H1 (cell line): ENCODE data around the gene MNX1. TPM values are rescaled to one million over a fixed set of nuclear protein-coding genes. Genes with fewer than 3 reads are reported as not detected.
A peak's percentile ranks its signal among the peaks of the same experiment; 100 is the strongest.

Experiments
- CTCF ChIA-PET: fragments of 300-600 bp; sonication (Branson Sonifier 250); formaldehyde crosslinking; loops from one replicate; lab custom pipeline; 2021; ENCODE audit not compliant: partially characterized antibody; lab: Charles Lee
- POLR2A ChIA-PET: fragments of 300-600 bp; sonication (Branson Sonifier 250); formaldehyde crosslinking; loops from one replicate; lab custom pipeline; 2021; ENCODE audit warnings: inconsistent platforms; ENCODE audit not compliant: partially characterized antibody; lab: Charles Lee
- DNase-seq, 2 experiments: peaks; one replicate each; pipeline versions ENCODE4 v3.0.0 to v3.0.0-alpha.2; 2010 to 2022; ENCODE audit warnings: low spot score in 2 of 2, low read depth in 1 of 2, mixed read lengths in 1 of 2
- FAIRE-seq: peaks from 2 replicates; lab custom pipeline; 2011; peaks lifted over from hg19 to GRCh38; lab: Jason Lieb, UNC
- H2AFZ ChIP-seq: 2 replicates; pipeline ENCODE4 v1.8.1; 2012; ENCODE audit warnings: low read length, inconsistent platforms
- H2AK5ac ChIP-seq: 2 replicates; pipeline ENCODE4 v1.6.1; 2013; ENCODE audit warnings: low read depth, low read length
- H2BK120ac ChIP-seq: replicated peaks from 2 replicates; pipeline ENCODE3; 2013; ENCODE audit warnings: low read depth, low read length, inconsistent platforms
- H2BK12ac ChIP-seq: 2 replicates; pipeline ENCODE4 v1.6.1; 2013; ENCODE audit warnings: low read depth, low read length
- H2BK15ac ChIP-seq: 2 replicates; pipeline ENCODE4 v1.6.1; 2013; ENCODE audit warnings: low read length
- H2BK20ac ChIP-seq: 2 replicates; pipeline ENCODE4 v1.6.1; 2013; ENCODE audit warnings: low read length
- H2BK5ac ChIP-seq: 2 replicates; pipeline ENCODE4 v1.6.1; 2013; ENCODE audit warnings: low read depth, low read length
- H3K14ac ChIP-seq: 2 replicates; pipeline ENCODE4 v1.6.1; 2013; ENCODE audit warnings: inconsistent platforms; ENCODE audit not compliant: insufficient read length
- H3K18ac ChIP-seq: 2 replicates; pipeline ENCODE4 v1.6.1; 2013; ENCODE audit warnings: low read length; ENCODE audit errors: extremely low read depth
- H3K23ac ChIP-seq: 2 replicates; pipeline ENCODE4 v1.6.1; 2013; ENCODE audit warnings: inconsistent platforms; ENCODE audit not compliant: insufficient read length
- H3K23me2 ChIP-seq: 2 replicates; pipeline ENCODE4 v1.6.1; 2013; ENCODE audit warnings: low read depth, low read length
- H3K27ac ChIP-seq: 2 replicates; pipeline ENCODE4 v1.6.1; 2011; ENCODE audit warnings: low read depth, low read length, inconsistent platforms
- H3K27me3 ChIP-seq, 4 experiments: replicated peaks in 1 of 4; 1 replicate in 1 of 4; 2 replicates in 3 of 4; pipeline versions ENCODE4 v1.6.1 to v1.8.1; 2011 to 2013; ENCODE audit warnings: low read length in 3 of 4, mild to moderate bottlenecking in 3 of 4, inconsistent platforms in 2 of 4, mixed read lengths in 2 of 4, moderate library complexity in 1 of 4; ENCODE audit not compliant: control insufficient read depth in 3 of 4, insufficient read depth in 3 of 4; ENCODE audit errors: extremely low read depth in 1 of 4
- H3K36me3 ChIP-seq, 4 experiments: 2 replicates each; pipeline versions ENCODE4 v1.6.1 to v1.8.1; 2011 to 2013; ENCODE audit warnings: mild to moderate bottlenecking in 4 of 4, low read length in 3 of 4, moderate library complexity in 2 of 4, control low read depth in 1 of 4, inconsistent platforms in 1 of 4; ENCODE audit not compliant: insufficient read depth in 4 of 4, control insufficient read depth in 2 of 4
- H3K4ac ChIP-seq: replicated peaks from 2 replicates; pipeline ENCODE3; 2013; ENCODE audit warnings: low read length, low read depth, mixed read lengths, inconsistent platforms; ENCODE audit not compliant: insufficient read length
- H3K4me1 ChIP-seq, 4 experiments: replicated peaks in 1 of 4; 1 replicate in 1 of 4; 2 replicates in 3 of 4; pipeline versions ENCODE4 v1.6.1 to v1.8.1; 2011 to 2013; ENCODE audit warnings: low read length in 3 of 4, inconsistent platforms in 2 of 4, mixed read lengths in 1 of 4; ENCODE audit not compliant: insufficient read depth in 4 of 4, control insufficient read depth in 3 of 4
- H3K4me2 ChIP-seq, 2 experiments: 2 replicates each; pipeline versions ENCODE4 v1.6.1 to v1.8.1; 2011 to 2013; ENCODE audit warnings: low read depth in 2 of 2, low read length in 2 of 2, control low read depth in 1 of 2, inconsistent platforms in 1 of 2, mild to moderate bottlenecking in 1 of 2; ENCODE audit not compliant: insufficient read depth in 1 of 2
- H3K4me3 ChIP-seq, 4 experiments: fragments of 200-600, 300-600 bp in 1 of 4; sonication (generic), shearing (Covaris generic), sonication (Bioruptor Twin) in 1 of 4; 2 replicates each; pipeline versions ENCODE4 v1.5.1 to v1.8.1; 2011 to 2016; ENCODE audit warnings: low read length in 4 of 4, low read depth in 3 of 4, control low read depth in 2 of 4, inconsistent platforms in 2 of 4, mild to moderate bottlenecking in 2 of 4, mixed read lengths in 1 of 4, moderate library complexity in 1 of 4; ENCODE audit not compliant: insufficient read depth in 2 of 4; ENCODE audit errors: extremely low read depth in 1 of 4
- H3K56ac ChIP-seq: replicated peaks from 2 replicates; pipeline ENCODE3; 2013; ENCODE audit warnings: low read depth, mild to moderate bottlenecking, mixed read lengths, low read length, inconsistent platforms; ENCODE audit not compliant: insufficient read length
- H3K79me1 ChIP-seq: 2 replicates; pipeline ENCODE4 v1.6.1; 2013; ENCODE audit warnings: low read depth, low read length, control low read depth
- H3K79me2 ChIP-seq, 2 experiments: 2 replicates each; pipeline versions ENCODE4 v1.6.1 to v1.8.1; 2012 to 2013; ENCODE audit warnings: low read length in 2 of 2, mild to moderate bottlenecking in 2 of 2, inconsistent platforms in 1 of 2; ENCODE audit not compliant: insufficient read depth in 2 of 2, control insufficient read depth in 1 of 2
- H3K9ac ChIP-seq, 4 experiments: replicated peaks in 1 of 4; 1 replicate in 1 of 4; 2 replicates in 3 of 4; pipeline versions ENCODE4 v1.6.1 to v1.8.1; 2011 to 2013; ENCODE audit warnings: low read depth in 3 of 4, low read length in 3 of 4, control low read depth in 2 of 4, mild to moderate bottlenecking in 2 of 4, moderate library complexity in 2 of 4, inconsistent platforms in 1 of 4; ENCODE audit errors: extremely low read depth in 1 of 4
- H3K9me3 ChIP-seq, 2 experiments: 2 replicates each; pipeline versions ENCODE4 v1.6.1 to v1.8.1; 2012 to 2013; ENCODE audit warnings: mild to moderate bottlenecking in 2 of 2, moderate library complexity in 2 of 2, control low read depth in 1 of 2, inconsistent platforms in 1 of 2, low read depth in 1 of 2, low read length in 1 of 2, mixed read lengths in 1 of 2; ENCODE audit not compliant: insufficient read depth in 2 of 2
- H4K20me1 ChIP-seq, 2 experiments: replicated peaks in 1 of 2; 2 replicates each; pipeline versions ENCODE3 to v1.8.1; 2011 to 2013; ENCODE audit warnings: inconsistent platforms in 2 of 2, low read length in 2 of 2, mild to moderate bottlenecking in 1 of 2; ENCODE audit not compliant: insufficient read depth in 2 of 2, control insufficient read depth in 1 of 2
- H4K5ac ChIP-seq: 2 replicates; pipeline ENCODE4 v1.6.1; 2013; ENCODE audit warnings: low read length, low read depth, mixed read lengths, inconsistent platforms; ENCODE audit not compliant: insufficient read length
- H4K8ac ChIP-seq: 2 replicates; pipeline ENCODE4 v1.8.0; 2013; ENCODE audit warnings: mild to moderate bottlenecking, moderate library complexity, low read length, inconsistent platforms; ENCODE audit not compliant: insufficient read depth; ENCODE audit errors: extremely low read depth
- H4K91ac ChIP-seq: replicated peaks from 2 replicates; pipeline ENCODE3; 2013; ENCODE audit warnings: low read length, mixed read lengths, inconsistent platforms; ENCODE audit not compliant: insufficient read length
- ASH2L ChIP-seq: fragments of 200-600, 300-600 bp; sonication (generic); IDR thresholded peaks from one replicate; pipeline ENCODE4 v1.7.1; 2017; ENCODE audit warnings: low read length
- CBX8 ChIP-seq: fragments of 300-800, 300-1000 bp; sonication (generic); IDR thresholded peaks from 2 replicates; pipeline ENCODE4 v1.7.1; 2016; ENCODE audit warnings: low read depth, low read length, borderline replicate concordance
- E2F6 ChIP-seq: IDR thresholded peaks from 2 replicates; pipeline ENCODE4 v1.6.1; 2012; ENCODE audit warnings: inconsistent platforms
- EP300 ChIP-seq, 2 experiments: IDR thresholded peaks; 1 replicate in 1 of 2; 2 replicates in 1 of 2; pipeline ENCODE4 v1.6.1; 2011 to 2012; ENCODE audit warnings: low read depth in 2 of 2, low read length in 2 of 2, mild to moderate bottlenecking in 2 of 2, borderline replicate concordance in 1 of 2, inconsistent platforms in 1 of 2, moderate library complexity in 1 of 2
- GABPA ChIP-seq: IDR thresholded peaks from 2 replicates; pipeline ENCODE4 v1.6.1; 2011; ENCODE audit warnings: mild to moderate bottlenecking, low read length, moderate library complexity, borderline replicate concordance; ENCODE audit not compliant: insufficient read depth
- JUN ChIP-seq: IDR thresholded peaks from 2 replicates; pipeline ENCODE4 v1.6.1; 2011; ENCODE audit warnings: low read depth, mild to moderate bottlenecking, improper control_type of control experiment, low read length
- RXRA ChIP-seq: IDR thresholded peaks from 2 replicates; pipeline ENCODE4 v1.6.1; 2011; ENCODE audit warnings: low read depth, mild to moderate bottlenecking, low read length, moderate library complexity; ENCODE audit not compliant: insufficient read depth
- SUZ12 ChIP-seq: fragments of 200-600 bp; sonication (generic); IDR thresholded peaks from 2 replicates; pipeline ENCODE4 v1.6.1; 2012; ENCODE audit warnings: mild to moderate bottlenecking, inconsistent platforms, low read length, moderate library complexity, mixed read lengths
- TBP ChIP-seq: IDR thresholded peaks from 2 replicates; pipeline ENCODE4 v1.6.1; 2011; ENCODE audit warnings: low read depth, low read length, improper control_type of control experiment
- TCF12 ChIP-seq: IDR thresholded peaks from 2 replicates; pipeline ENCODE4 v1.6.1; 2011; ENCODE audit warnings: low read depth, mild to moderate bottlenecking, low read length
- WGBS, 2 experiments: shearing (Covaris generic) in 1 of 2; methylation state at CpG; one replicate each; pipeline versions ENCODE4 v1.1.6 to v1.1.7; 2013 to 2015; ENCODE audit warnings: low lambda C conversion rate in 2 of 2, mixed read lengths in 2 of 2, inconsistent platforms in 1 of 2, low coverage in 1 of 2, missing lambda C conversion rate in 1 of 2; ENCODE audit not compliant: insufficient replicate concordance in 2 of 2, insufficient coverage in 1 of 2, insufficient read length in 1 of 2; ENCODE audit errors: extremely low coverage in 1 of 2, missing lambda C conversion rate in 1 of 2; 5-methylcytosine and 5-hydroxymethylcytosine counted together
- polyA plus RNA-seq, 7 experiments: library from polyadenylated mRNA; depleted of rRNA in 3 of 7; stranded (reverse) in 5 of 7; unstranded in 2 of 7; fragments of >200 nt in 5 of 7; fragments of 200-250 nt in 2 of 7; gene quantifications; 1 replicate in 5 of 7; 2 replicates in 1 of 7; 4 replicates in 1 of 7; pipeline versions ENCODE4 v1.2.1 to v1.2.3, GENCODE V29; 2011 to 2013; ENCODE audit warnings: missing spikeins in 2 of 7, mixed read lengths in 2 of 7
- total RNA-seq: library from RNA; stranded (reverse); fragmentation: NEBNext Ultra II Directional; extraction: Animal tissue kit (Norgen Biotek cat#: 25700); gene quantifications from 2 replicates; pipeline ENCODE4 v1.2.1, GENCODE V29; 2021

Gene MNX1
- total and polyA plus RNA-seq, 2 of the 8 experiments (the other 6 are each of a cell fraction or from before 2014, with no cell fraction given) = 0.39 TPM; not detected in 1

DNA sequence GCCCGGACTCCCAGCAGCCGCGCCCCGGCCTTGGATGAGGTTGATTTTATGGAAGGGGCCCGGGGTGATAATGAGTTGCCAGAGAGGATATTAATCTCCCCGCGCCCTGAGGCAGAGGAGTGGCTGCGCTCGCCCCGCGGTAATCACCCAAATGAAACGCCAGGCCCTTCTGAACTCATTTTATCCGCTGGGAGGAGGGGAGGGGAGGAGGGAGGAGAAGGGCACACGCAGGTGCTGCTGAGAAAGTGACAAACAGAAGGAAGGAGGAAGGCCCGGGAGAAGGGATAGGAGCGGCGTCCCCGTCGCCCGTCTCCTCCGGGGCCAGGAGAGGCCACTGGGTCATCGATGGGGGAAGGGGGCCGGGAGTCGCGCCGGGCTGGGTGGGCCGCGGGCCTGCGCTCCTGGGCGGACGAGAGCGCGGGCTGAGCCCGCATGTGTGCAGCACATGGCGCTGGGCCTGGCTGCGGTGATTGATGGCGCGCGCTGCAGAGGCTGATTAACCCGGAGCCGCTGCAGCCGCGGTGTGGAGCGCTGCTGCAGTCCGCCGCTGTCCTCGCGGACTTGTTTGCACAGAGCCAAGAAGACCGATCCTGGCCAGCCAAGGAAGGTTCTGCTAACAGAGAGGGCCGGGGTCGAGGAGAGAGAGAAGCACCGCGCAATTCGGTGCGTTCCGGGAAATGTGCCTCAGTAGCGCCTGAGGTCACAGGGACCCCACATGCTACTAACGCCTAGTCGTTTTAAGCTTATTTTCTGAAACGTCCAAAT is 6.5 kb downstream of the MNX1 start:
- WGBS, 2 experiments = 1% methylated on average over 45 of the region's 60 CpGs; no CpG with 5 or more reads in 1 of the 2 experiments
- FAIRE-seq (no peak), DNase-seq (peak in 1 of 2 experiments; percentile 80)
- Histone ChIP-seq H3K4me3 (peak overlapping the region in 3 of 4 experiments; percentile 18 to 48 (median 26); a peak in 6 of 8 replicates), H4K91ac (no peak overlapping the region), H3K36me3 (peaks cover 0 to 11% (median 0%) of the 10 kb centered on the region in 4 experiments; a peak in 1 of 8 replicates), H2BK20ac (0 out of 2 replicates have a peak overlapping the region, but pooled peaks have one; percentile 72), H3K27me3 (peaks cover 94 to 100% (median 99%) of the 10 kb centered on the region in 4 experiments), H2AFZ (no peak overlapping the region), H2BK15ac (no peak overlapping the region), H3K56ac (no peak overlapping the region), H4K20me1 (peaks cover 22 to 27% of the 10 kb centered on the region in 2 experiments), H4K8ac (no peak overlapping the region), H3K4ac (no peak overlapping the region), H3K14ac (no peak overlapping the region), H3K9ac (no peak overlapping the region), H3K18ac (no peak overlapping the region; the same call in 1 of the 2 replicates), H3K4me1 (peaks cover 3 to 38% (median 11%) of the 10 kb centered on the region in 4 experiments; a peak in 6 of 7 replicates), H2BK12ac (peak overlapping the region; percentile 68; the same call in 1 of the 2 replicates), H3K79me1 (no peaks in the 10 kb centered on the region), H3K23me2 (peaks cover 2% of the 10 kb centered on the region; the same call in 1 of the 2 replicates), H4K5ac (no peak overlapping the region), H2BK5ac (no peak overlapping the region), H3K79me2 (no peaks in the 10 kb centered on the region), H3K4me2 (peak overlapping the region; percentile 34 to 62), H3K27ac (no peak overlapping the region), H3K9me3 (no peaks in the 10 kb centered on the region), H2BK120ac (no peak overlapping the region), H2AK5ac (no peak overlapping the region), H3K23ac (no peak overlapping the region)
- ChIA-PET CTCF (interaction anchor here (1.2 to 2.4 kb wide), 3 partner anchors 10 to 16 kb away, joined by 5 to 8 read pairs (median 7); no protein-coding TSS in a partner anchor), POLR2A (interaction anchor here (0.6 to 3.0 kb wide), 5 partner anchors 10 to 52 kb away, joined by 3 to 19 read pairs (median 4); no protein-coding TSS in a partner anchor)
- TF ChIP-seq RXRA (no peak), GABPA (peak; percentile 21; the same call in 1 of the 2 replicates), SUZ12 (peak; percentile 97), JUN (no peak), EP300 (IDR thresholded peaks at IDR 0.05; ENCODE audit: borderline replicate concordance in 1 of 2, low read depth in 2 of 2, low read length in 2 of 2) (no peak), CBX8 (0 out of 2 replicates have a peak, but pooled peaks have one; percentile 70), TCF12 (peak; percentile 90; the same call in 1 of the 2 replicates), TBP (0 out of 2 replicates have a peak, but pooled peaks have one; percentile 35), ASH2L (peak; percentile 88), E2F6 (peak; percentile 98)
